Activated CD4-positive, alpha-beta memory T cell treated with anti-CD3 and anti-CD28 coated beads, Interleukin-2, amount 10 ng/mL, durations not matched to agents 7 days and 5 days (primary cell): Measurements from ENCODE around the gene MIGA2. TPM values are rescaled to one million over a fixed set of nuclear protein-coding genes. Genes with fewer than 3 reads are reported as not detected.
"Not testable (repeated sequence)": the region's sequence is repeated elsewhere in the genome, so short reads cannot be mapped to it uniquely, and the experiment has no call there.

Experiments used
- CTCF ChIA-PET: fragments of 350-600 bp; sonication (Branson Sonifier 250); formaldehyde crosslinking; loops from one replicate; lab custom pipeline; 2021; ENCODE audit warnings: antibody characterized with exemption, inconsistent platforms; lab: Charles Lee
- POLR2A ChIA-PET: fragments of 350-600 bp; sonication (Branson Sonifier 250); formaldehyde crosslinking; loops from one replicate; lab custom pipeline; 2021; ENCODE audit warnings: antibody characterized with exemption; lab: Charles Lee
- DNase-seq: peaks from one replicate; pipeline ENCODE4 v3.0.0-alpha.2; 2020
- H3K27ac Mint-ChIP-seq: one replicate; pipeline ENCODE4 v1.8.0; 2021; ENCODE audit warnings: mild to moderate bottlenecking, mixed read lengths
- H3K27me3 Mint-ChIP-seq: one replicate; pipeline ENCODE4 v1.8.0; 2021; ENCODE audit warnings: mixed read lengths
- H3K36me3 Mint-ChIP-seq: one replicate; pipeline ENCODE4 v1.8.0; 2021; ENCODE audit warnings: low read depth, mixed read lengths
- H3K4me1 Mint-ChIP-seq: one replicate; pipeline ENCODE4 v1.8.0; 2021; ENCODE audit warnings: mixed read lengths
- H3K4me3 Mint-ChIP-seq: one replicate; pipeline ENCODE4 v1.8.0; 2021; ENCODE audit warnings: mild to moderate bottlenecking, mixed read lengths
- H3K9me3 Mint-ChIP-seq: one replicate; pipeline ENCODE4 v1.8.0; 2021; ENCODE audit warnings: mixed read lengths
- total RNA-seq, 2 experiments: library from RNA; stranded (reverse); gene quantifications; one replicate each; pipeline ENCODE4 v1.2.3, GENCODE V29; 2021

Gene MIGA2
- total RNA-seq, 2 experiments from 2014 or later, result 36.5 to 40.9 TPM

GRCh38 chr9:129110740-129111527 is 74.5 kb downstream of the MIGA2 start, which contains the start of the genes CRAT and PTPA:
CRAT (minus strand) TSS chr9:129110793; CDS start chr9:129110509, 284 bp downstream.
PTPA (plus strand) TSS chr9:129111415; CDS start chr9:129111601, 186 bp downstream.
- Mint-ChIP-seq H3K4me3 (peak within 1 kb of the TSS; percentile 96), H3K27ac (peak within 1 kb of the TSS; percentile 94), H3K4me1 (peaks cover 39% of the 10 kb centered on the region), H3K36me3 (peaks cover 3% of the 10 kb centered on the region), H3K9me3 (no peaks in the 10 kb centered on the region), H3K27me3 (no peaks in the 10 kb centered on the region)
- ChIA-PET CTCF (interaction anchor here (0.5 to 1.6 kb wide), 5 partner anchors 8 to 894 kb away, joined by 3 to 9 read pairs (median 3); partner anchors contain the start of gene NTMT1), POLR2A (interaction anchor here (1.0 to 1.7 kb wide), 12 partner anchors 10 to 531 kb away, joined by 3 to 9 read pairs (median 4); partner anchors contain the start of genes ASB6, DOLPP1, MIGA2 and NTMT1)
- peak; percentile 97 for DNase-seq

- peak overlapping the region; percentile 96 for H3K4me3 Mint-ChIP-seq
- H3K27me3 Mint-ChIP-seq, result no peaks in the 10 kb centered on the region
- no peaks in the 10 kb centered on the region for H3K9me3 Mint-ChIP-seq
- DNase-seq, result peak; percentile 47
- ChIA-PET CTCF (interaction anchor here (0.5 to 1.6 kb wide), 6 partner anchors 9 to 894 kb away, joined by 3 to 9 read pairs (median 3); partner anchors contain the start of gene NTMT1), POLR2A (interaction anchor here (1.0 to 1.7 kb wide), 11 partner anchors 9 to 514 kb away, joined by 3 to 9 read pairs (median 5); partner anchors contain the start of genes DOLPP1, MIGA2 and NTMT1)
- H3K36me3 Mint-ChIP-seq, result peaks cover 3% of the 10 kb centered on the region
- H3K4me1 Mint-ChIP-seq, result peaks cover 39% of the 10 kb centered on the region
- peak overlapping the region; percentile 94 for H3K27ac Mint-ChIP-seq
These were observed 75.2 kb downstream of the MIGA2 start for GRCh38 chr9:129111528-129112151.

DNA sequence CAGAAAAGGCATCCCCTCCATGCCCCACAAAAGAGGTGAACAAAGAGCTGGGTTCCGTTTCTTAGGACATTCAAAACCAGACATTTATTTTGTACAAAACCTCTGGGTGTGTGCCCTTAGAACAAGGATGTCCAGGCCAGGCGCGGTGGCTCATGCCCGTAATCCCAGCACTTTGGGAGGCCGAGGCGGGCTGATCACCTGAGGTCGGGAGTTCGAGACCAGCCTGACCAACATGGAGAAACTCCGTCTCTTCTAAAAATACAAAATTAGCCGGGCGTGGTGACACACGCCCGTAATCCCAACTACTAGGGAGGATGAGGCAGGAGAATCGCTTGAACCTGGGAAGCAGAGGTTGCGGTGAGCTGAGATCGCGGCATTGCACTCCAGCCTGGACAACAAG is 76.1 kb downstream of the MIGA2 start:
- Mint-ChIP-seq H3K4me1 (peaks cover 39% of the 10 kb centered on the region), H3K27ac (peak overlapping the region; percentile 94), H3K4me3 (peak overlapping the region; percentile 96)
- ChIA-PET CTCF (interaction anchor here (1.0 to 2.5 kb wide), 4 partner anchors 10 to 27 kb away, joined by 3 to 14 read pairs (median 6); no protein-coding TSS in a partner anchor), POLR2A (interaction anchor here (1.0 to 1.4 kb wide), 2 partner anchors 8 to 19 kb away, joined by 3 read pairs; no protein-coding TSS in a partner anchor)
- not testable (repeated sequence) for H3K36me3 Mint-ChIP-seq, H3K27me3 Mint-ChIP-seq, H3K9me3 Mint-ChIP-seq, DNase-seq

GRCh38 chr9:129113645-129114304 is 77.3 kb downstream of the MIGA2 start:
- no peaks in the 10 kb centered on the region for H3K36me3 Mint-ChIP-seq
- H3K9me3 Mint-ChIP-seq, result no peaks in the 10 kb centered on the region
- peaks cover 34% of the 10 kb centered on the region for H3K4me1 Mint-ChIP-seq
- H3K27me3 Mint-ChIP-seq, result no peaks in the 10 kb centered on the region
- no peak overlapping the region for H3K27ac Mint-ChIP-seq
- POLR2A ChIA-PET, result interaction anchor here (1.2 kb wide), 1 partner anchor 207 kb away, joined by 3 read pairs; no protein-coding TSS in a partner anchor
- CTCF ChIA-PET, result interaction anchor here (1.1 to 2.5 kb wide), 3 partner anchors 18 to 511 kb away, joined by 5 to 14 read pairs (median 10); no protein-coding TSS in a partner anchor
- no peak overlapping the region for H3K4me3 Mint-ChIP-seq
- no peak for DNase-seq

- POLR2A ChIA-PET, result no interaction called here
These were observed 82.4 kb downstream of the MIGA2 start for GRCh38 chr9:129118799-129119198.

DNA sequence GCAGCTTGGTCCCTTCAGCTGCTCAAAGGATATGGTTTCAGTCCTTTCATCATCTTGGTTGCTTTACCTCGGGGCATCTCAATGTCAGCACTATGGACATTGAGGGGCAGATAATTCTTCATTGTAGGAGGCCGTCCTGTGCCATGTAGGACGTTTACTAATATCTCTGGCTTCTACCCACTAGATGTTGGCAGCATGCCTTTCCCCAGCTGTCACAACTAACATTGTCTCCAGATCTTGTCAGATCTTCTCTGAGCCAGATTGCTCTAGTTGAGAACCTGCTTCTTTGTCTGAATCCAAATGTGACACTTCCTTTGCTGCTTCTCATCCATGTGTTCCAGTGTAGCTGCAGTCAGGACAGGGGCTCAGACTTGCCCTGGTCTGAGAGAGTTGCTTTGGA is 85.1 kb downstream of the MIGA2 start:
- ChIA-PET POLR2A (interaction anchor here (0.6 to 1.7 kb wide), 3 partner anchors 10 to 681 kb away, joined by 3 to 5 read pairs (median 4); partner anchors contain the start of gene PTPA), CTCF (interaction anchor here (0.6 to 2.4 kb wide), 2 partner anchors 10 to 617 kb away, joined by 3 to 19 read pairs; no protein-coding TSS in a partner anchor)
- H3K36me3 Mint-ChIP-seq, result peaks cover 23% of the 10 kb centered on the region
- H3K4me3 Mint-ChIP-seq, result no peak overlapping the region
- no peak overlapping the region for H3K27ac Mint-ChIP-seq
- H3K27me3 Mint-ChIP-seq, result no peaks in the 10 kb centered on the region
- DNase-seq, result no peak
- no peaks in the 10 kb centered on the region for H3K9me3 Mint-ChIP-seq
- no peaks in the 10 kb centered on the region for H3K4me1 Mint-ChIP-seq

More at GRCh38 chr9:129118799-129119198, 82.4 kb downstream of the MIGA2 start:
- Mint-ChIP-seq H3K27me3 (no peaks in the 10 kb centered on the region), H3K9me3 (no peaks in the 10 kb centered on the region), H3K27ac (no peak overlapping the region), H3K4me3 (no peak overlapping the region), H3K4me1 (peaks cover 14% of the 10 kb centered on the region), H3K36me3 (peaks cover 16% of the 10 kb centered on the region)
- DNase-seq, result no peak
- CTCF ChIA-PET, result interaction anchor here (0.5 to 4.6 kb wide), 2 partner anchors 12 to 54 kb away, joined by 4 to 33 read pairs; no protein-coding TSS in a partner anchor

Other genes with a start within 250 kb of the MIGA2 start
- 10 to 100 TPM; 18.0 to 21.4 TPM for gene TBC1D13, start 249.4 kb upstream of the MIGA2 start, total RNA-seq
- gene ENDOG, start 218.1 kb upstream of the MIGA2 start, total RNA-seq, result 10 to 100 TPM; 16.7 to 19.1 TPM
- gene SPOUT1, start 206.8 kb upstream of the MIGA2 start, total RNA-seq, result 10 to 100 TPM; 54.3 to 59.2 TPM
- 10 to 100 TPM; 12.7 to 14.8 TPM for gene KYAT1, start 154.7 kb upstream of the MIGA2 start, total RNA-seq
- 10 to 100 TPM; 37.1 to 38.1 TPM for gene LRRC8A, start 154.5 kb upstream of the MIGA2 start, total RNA-seq
- 1 to 10 TPM; 1.1 to 1.4 TPM for gene PHYHD1, start 115.6 kb upstream of the MIGA2 start, total RNA-seq
- gene DOLK, start 89.0 kb upstream of the MIGA2 start, total RNA-seq, result 1 to 10 TPM; 7.0 TPM
- 10 to 100 TPM; 65.8 to 73.6 TPM for gene NUP188, start 88.9 kb upstream of the MIGA2 start, total RNA-seq
- 10 to 100 TPM; 87.0 to 90.5 TPM for gene SH3GLB2, start 8.3 kb upstream of the MIGA2 start, total RNA-seq
- gene DOLPP1, start 44.5 kb downstream of the MIGA2 start, total RNA-seq, result 10 to 100 TPM; 12.9 to 16.3 TPM
- gene CRAT, start 74.2 kb downstream of the MIGA2 start, total RNA-seq, result 10 to 100 TPM; 17.3 to 18.2 TPM
- gene PTPA, start 74.8 kb downstream of the MIGA2 start, total RNA-seq, result 10 to 100 TPM; 88.3 to 97.7 TPM
- 1 to 10 TPM; 2.4 to 3.0 TPM for gene IER5L, start 141.6 kb downstream of the MIGA2 start, total RNA-seq